Mononuclear cell (primary cell): Measurements from ENCODE around the gene LSS. TPM values are rescaled to one million over a fixed set of nuclear protein-coding genes. Genes with fewer than 3 reads are reported as not detected.
"Not testable (repeated sequence)": the region's sequence is repeated elsewhere in the genome, so short reads cannot be mapped to it uniquely, and the experiment has no call there.

Experiments used
- H3K27me3 ChIP-seq: 2 replicates; pipeline ENCODE4 v1.6.0; 2011; ENCODE audit warnings: low read length, control low read depth; ENCODE audit not compliant: insufficient read depth
- H3K4me1 ChIP-seq: 2 replicates; pipeline ENCODE4 v1.5.1; 2011; ENCODE audit warnings: mild to moderate bottlenecking, low read length, control low read depth; ENCODE audit not compliant: insufficient read depth
- H3K4me3 ChIP-seq: 2 replicates; pipeline ENCODE4 v1.5.1; 2011; ENCODE audit warnings: mild to moderate bottlenecking, low read length, moderate library complexity
- H3K9me3 ChIP-seq: 2 replicates; pipeline ENCODE4 v1.5.1; 2011; ENCODE audit warnings: low read depth, mild to moderate bottlenecking, control low read depth, low read length
- total RNA-seq: library from RNA; depleted of rRNA; stranded (reverse); fragments of >200 nt; gene quantifications from one replicate; pipeline ENCODE4 v1.2.3, GENCODE V29; 2012

The LSS gene
- total RNA-seq, 1 donor, result 9.6 TPM

DNA sequence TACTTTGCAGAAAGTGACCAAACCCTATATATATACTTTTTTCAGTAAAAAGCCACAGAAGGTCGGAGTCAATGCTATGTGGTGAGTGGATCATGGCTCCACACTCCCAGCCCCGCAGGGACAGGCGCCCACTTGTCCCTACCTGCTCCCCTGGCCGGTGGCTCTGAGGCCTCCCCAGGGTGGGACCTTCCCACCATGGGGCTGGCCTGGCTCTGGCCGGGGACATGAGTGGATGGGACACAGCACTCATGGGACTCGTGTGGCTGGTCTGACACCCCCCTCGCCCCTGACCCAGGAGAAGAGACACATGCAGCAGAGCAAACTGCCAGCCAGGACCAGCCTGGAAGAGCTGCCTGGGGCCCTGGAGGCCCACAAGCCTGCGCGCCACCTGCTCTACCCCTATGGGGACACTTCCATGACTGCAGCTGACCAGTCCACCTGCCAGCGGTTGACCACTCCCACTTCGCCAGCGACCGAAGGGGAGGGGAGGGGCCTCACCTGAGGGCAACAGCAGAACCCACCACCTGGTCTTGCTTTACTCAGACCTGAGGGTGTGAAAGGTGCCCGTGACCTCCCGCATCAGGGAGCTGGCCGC lies 46.5 kb downstream of the LSS start:
- Histone ChIP-seq H3K27me3 (no peaks in the 10 kb centered on the region), H3K4me1 (peaks cover 10% of the 10 kb centered on the region), H3K9me3 (no peaks in the 10 kb centered on the region), H3K4me3 (no peak overlapping the region)

DNA sequence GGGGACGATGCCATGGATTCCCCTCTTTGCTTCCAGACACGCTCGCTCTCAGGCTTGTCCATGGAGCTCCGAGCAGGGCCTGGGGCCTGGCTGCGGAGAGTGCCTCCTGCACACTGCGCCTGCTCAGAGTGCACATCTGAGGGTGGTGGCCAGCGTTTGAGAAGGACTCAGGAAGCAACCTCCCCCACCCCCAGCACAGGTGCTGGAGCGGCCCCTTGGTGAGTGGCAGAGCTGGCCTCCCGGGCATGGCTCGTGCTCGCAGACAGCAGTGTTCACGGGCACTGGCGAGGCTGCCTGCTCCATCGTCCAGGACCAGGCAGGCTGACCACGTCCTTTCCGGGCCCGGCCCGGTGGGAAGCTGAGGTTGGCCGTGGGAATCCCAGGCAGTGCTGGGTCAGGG lies 47.1 kb downstream of the LSS start:
- H3K4me3 ChIP-seq, result no peak overlapping the region
- H3K9me3 ChIP-seq, result no peaks in the 10 kb centered on the region
- H3K4me1 ChIP-seq, result peaks cover 10% of the 10 kb centered on the region
- H3K27me3 ChIP-seq, result no peaks in the 10 kb centered on the region

DNA sequence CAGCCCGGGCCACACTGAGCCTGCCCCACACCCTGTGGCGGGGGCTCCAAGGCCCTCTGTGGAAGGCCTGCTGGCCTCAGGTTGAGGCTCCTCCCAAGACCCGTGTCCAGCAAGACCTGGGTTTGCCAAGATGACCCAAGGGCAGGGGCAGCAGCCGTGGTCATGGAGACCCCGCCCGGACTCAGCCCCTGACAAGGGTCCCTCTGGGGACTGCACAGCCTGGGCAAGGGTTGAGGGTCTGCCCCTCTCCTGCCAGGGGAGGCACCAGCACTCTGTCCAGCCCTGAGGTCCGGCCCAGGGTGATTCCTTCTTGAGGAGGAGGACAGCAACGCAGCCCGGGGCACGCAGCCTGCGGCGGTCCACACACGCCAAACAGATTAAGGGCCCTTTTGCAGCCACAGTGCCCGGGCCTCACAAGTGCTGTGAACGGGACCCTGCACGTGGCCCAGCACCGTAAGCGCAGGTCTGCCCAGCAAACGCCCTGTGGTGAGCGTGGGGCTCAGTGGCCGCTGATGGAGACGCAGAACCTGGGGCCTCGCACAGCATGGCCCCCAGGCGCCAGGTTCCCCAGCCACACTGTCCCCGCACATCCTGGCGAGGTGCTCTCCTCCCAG lies 47.7 kb downstream of the LSS start:
- H3K9me3 ChIP-seq, result no peaks in the 10 kb centered on the region
- peaks cover 10% of the 10 kb centered on the region for H3K4me1 ChIP-seq
- no peaks in the 10 kb centered on the region for H3K27me3 ChIP-seq
- no peak overlapping the region for H3K4me3 ChIP-seq

DNA sequence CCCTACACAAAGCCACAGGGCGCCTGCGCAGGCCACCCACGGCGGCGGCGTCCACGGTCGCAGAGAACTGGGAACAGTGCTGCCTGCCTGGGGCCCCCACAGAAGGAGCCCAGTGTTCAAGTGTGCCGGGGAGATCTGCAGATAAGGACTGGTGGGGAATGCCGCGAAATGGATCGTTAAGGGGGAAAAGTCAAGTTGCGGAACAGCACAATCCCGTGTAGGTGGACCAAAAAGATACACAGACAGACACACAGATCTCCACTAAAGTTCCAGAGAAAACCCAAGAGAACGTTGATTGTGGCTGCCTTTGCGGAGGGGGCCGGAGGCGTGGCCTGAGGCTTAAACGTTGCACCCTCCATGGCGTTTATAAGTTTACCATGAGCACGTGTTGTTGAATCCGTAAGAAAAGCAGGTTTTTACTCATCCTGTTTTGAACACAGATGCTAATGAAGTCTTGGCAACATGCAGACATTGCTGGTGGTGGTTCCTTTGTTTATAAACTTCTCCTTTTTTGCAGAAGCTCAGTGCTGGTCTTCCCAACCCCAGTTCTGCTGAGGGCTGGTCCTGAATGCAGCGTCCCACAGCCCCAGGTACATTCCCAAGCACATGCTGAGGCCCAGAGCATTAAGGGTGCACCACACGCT lies 48.4 kb downstream of the LSS start:
- Histone ChIP-seq H3K9me3 (no peaks in the 10 kb centered on the region), H3K27me3 (no peaks in the 10 kb centered on the region), H3K4me3 (no peak overlapping the region), H3K4me1 (peaks cover 10% of the 10 kb centered on the region)

DNA sequence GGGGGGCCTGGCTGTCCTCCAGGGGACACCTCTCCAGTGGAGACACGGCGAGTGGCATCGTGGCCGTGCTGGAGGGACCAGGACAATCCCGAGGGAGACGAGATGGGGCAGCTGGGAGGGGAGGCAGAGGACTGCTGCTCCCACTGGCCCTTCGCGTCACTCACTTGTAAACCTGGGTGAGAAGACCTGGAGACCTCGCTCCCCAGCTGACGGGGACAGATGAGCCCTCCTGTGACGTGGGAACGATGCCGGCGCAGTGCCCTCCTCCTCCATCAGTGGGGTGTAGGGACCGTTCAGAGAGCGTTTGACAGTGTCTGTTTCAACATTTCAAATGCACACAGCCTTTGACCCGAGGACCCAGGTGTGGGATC lies 48.9 kb downstream of the LSS start:
- Histone ChIP-seq H3K4me1 (peaks cover 7% of the 10 kb centered on the region), H3K27me3 (no peaks in the 10 kb centered on the region), H3K4me3 (no peak overlapping the region), H3K9me3 (no peaks in the 10 kb centered on the region)

DNA sequence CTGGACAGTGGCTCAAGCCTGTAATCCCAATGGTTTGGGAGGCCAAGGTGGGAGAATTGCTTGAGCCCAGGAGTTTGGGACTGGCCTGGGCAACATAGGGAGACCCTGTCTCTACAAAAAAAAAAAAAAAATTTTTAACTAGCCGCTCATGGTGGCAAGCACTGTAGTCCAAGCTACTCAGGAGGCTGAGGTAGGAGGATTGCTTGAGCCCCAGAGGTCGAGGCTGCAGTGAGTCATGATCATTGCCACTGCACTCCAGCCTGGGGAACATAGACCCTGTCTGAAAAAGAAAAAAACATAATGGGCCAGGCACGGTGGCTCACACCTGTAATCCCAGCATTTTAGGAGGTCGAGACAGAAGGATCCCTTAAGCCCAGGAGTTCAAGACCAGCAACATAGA lies 49.6 kb downstream of the LSS start:
- Histone ChIP-seq H3K4me3 (no peak overlapping the region), H3K9me3 (no peaks in the 10 kb centered on the region), H3K27me3 (no peaks in the 10 kb centered on the region), H3K4me1 (peaks cover 2% of the 10 kb centered on the region)

DNA sequence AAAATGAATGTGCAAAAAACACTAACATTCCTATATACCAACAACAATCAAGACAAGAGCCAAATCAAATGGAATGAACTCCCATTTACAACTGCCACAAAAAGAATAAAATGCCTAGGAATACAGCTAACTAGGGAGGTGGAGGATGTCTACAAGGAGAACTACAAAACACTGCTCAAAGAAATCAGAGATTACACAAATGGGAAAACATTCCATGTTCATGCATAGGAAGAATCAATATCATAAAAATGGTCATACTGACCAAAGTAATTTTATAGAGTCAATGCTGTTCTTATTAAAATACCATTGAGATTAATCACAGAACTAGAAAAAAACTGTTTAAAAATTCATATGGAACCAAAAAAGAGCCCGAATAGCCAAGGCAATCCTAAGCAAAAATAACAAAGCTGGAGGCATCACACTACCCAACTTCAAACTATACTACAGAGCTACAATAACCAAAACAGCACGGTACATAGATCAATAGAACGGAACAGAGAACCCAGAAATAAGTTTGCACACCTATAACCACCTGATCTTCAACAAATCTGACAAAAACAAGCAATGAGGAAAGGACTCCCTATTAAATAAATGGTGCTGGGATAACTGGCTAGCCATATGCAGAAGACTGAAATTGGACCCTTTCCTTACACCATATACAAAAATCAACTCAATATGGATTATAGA lies 52.0 kb downstream of the LSS start:
- H3K4me1 ChIP-seq, H3K27me3 ChIP-seq, H3K4me3 ChIP-seq, H3K9me3 ChIP-seq: not testable (repeated sequence)

DNA sequence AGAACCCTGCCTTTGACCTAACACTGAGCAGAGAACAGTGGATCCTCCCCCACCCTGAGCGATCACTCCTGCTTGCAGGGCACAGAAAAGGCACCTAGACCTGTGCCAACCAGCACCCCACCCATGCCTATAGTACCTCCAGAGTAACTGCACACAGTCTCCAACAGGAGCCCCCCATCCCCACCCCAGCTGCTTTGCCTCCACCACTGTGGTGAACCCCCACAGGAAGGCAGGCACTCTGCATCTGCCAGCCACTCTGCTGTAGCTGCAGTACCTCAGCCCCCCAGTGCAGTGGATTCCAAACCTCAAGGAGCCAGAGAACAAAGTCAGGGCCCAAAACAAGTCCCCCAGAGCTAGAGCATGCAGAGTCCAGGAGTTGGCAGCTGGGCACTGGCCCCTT lies 55.0 kb downstream of the LSS start:
- Histone ChIP-seq H3K9me3 (no peaks in the 10 kb centered on the region), H3K4me3 (no peak overlapping the region), H3K27me3 (no peaks in the 10 kb centered on the region), H3K4me1 (no peaks in the 10 kb centered on the region)

DNA sequence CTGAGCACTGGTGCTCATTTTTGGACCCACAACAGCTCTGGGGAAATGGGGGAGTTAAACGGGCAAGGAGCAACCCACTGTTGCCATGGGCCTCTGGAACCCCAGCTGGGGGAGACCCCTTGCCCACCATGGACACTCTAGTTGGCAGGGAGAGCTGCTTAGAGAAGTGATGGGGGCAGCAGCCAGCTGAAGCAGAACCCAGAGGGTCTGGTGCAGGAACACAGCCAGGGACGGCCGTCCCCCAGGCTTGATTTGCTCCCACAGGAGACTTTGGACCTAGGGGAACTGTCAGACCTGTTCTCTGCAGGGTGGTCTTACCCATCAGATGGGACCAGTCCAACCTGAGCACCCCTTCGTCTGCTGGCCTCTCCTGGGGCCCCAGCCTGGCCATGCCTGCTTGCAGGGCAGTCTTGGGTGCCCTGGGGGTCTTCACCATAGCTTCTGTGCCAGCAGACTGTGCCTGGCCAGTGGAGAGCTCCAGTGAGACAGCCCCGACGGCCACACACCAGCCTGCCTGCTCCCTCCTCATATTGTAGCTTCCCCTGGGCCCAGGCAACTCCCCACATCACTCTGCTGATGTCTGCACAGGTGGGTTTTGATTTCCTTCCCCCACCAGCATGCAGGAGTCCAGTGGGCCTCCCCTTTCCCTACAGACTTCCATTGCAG lies 55.6 kb downstream of the LSS start:
- no peaks in the 10 kb centered on the region for H3K27me3 ChIP-seq
- no peaks in the 10 kb centered on the region for H3K4me1 ChIP-seq
- no peak overlapping the region for H3K4me3 ChIP-seq
- H3K9me3 ChIP-seq, result no peaks in the 10 kb centered on the region

DNA sequence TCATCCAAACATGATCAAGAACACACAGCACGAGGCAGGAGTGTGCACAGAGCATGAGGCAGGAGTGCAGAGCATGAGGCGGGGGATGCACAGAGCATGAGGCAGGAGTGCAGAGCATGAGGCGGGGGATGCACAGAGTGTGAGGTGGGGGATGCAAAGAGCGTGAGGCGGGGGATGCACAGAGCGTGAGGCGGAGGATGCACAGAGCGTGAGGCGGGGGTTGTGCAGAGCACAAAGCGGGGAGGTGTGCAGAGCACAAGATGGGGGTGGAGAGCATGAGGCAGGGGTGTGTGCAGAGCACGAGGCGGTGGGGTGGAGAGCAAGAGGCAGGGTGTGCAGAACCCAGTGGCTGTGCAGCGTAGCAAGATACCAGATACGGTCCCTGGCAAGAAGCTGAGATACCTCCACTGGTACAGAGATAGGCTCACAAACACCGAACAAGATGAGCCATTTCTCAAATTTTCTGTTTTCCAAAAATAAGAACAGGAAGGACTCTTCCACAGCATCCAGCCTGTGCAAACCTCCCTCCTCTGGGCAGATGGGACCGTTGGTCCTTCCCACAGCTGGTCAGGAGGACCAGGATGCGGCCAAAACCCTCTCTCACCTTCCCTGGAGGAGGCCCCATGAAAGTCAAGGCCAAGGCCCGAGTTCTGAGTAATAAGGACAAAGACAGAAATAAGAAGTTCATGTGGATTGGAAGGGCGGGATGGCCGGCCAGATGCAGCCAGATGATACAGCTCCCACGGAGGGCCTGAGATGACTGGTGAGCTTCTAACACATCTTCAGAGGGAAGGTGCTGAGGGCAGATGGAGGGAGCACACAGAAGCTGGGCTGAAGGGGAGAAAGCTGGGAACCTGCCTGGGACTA lies 56.3 kb downstream of the LSS start:
- Histone ChIP-seq H3K4me1 (no peaks in the 10 kb centered on the region), H3K27me3 (no peaks in the 10 kb centered on the region), H3K9me3 (no peaks in the 10 kb centered on the region)

DNA sequence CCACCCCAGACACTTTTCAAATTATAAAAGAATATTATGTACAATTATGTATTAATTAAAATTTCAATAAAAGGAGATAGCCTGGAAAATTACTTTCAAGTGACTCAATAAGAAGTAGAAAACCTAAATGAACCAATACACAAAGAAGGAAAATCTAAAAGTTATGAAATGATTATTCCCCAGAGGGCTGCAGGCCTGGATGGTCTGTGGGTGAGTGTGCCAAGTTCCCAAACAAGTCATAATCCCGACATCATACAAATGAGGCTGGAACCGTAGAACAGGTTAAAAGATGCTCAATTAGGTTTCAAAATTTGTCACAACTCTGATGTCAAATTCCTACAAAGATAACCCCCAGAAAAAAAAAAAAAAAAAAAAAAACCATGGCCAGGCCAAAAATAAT lies 57.0 kb downstream of the LSS start:
- Histone ChIP-seq H3K4me1 (no peaks in the 10 kb centered on the region), H3K27me3 (no peaks in the 10 kb centered on the region), H3K4me3 (no peak overlapping the region), H3K9me3 (no peaks in the 10 kb centered on the region)

More for the DNA sequence above, 56.3 kb downstream of the LSS start:
- H3K4me3 ChIP-seq, result no peak overlapping the region

DNA sequence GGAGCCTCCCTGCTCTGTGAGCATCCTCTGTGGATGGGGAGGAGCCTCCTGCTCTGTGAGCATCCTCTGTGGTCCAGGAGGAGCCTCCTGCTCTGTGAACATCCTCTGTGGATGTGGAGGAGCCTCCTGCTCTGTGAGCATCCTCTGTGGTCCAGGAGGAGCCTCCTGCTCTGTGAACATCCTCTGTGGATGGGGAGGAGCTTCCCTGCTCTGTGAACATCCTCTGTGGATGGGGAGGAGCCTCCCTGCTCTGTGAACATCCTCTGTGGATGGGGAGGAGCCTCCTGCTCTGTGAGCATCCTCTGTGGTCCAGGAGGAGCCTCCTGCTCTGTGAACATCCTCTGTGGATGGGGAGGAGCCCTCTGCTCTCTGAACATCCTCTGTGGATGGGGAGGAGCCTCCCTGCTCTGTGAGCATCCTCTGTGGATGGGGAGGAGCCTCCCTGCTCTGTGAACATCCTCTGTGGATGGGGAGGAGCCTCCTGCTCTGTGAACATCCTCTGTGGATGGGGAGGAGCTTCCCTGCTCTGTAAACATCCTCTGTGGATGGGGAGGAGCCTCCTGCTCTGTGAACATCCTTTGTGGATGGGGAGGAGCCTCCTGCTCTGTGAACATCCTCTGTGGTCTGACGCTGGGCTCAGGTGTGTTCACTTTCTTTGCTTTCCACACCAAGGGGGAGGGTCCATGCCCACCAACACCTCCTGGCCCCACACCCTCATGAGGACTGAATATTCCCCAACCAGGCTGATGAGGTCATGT lies 58.0 kb downstream of the LSS start:
- H3K27me3 ChIP-seq, H3K4me3 ChIP-seq, H3K4me1 ChIP-seq, H3K9me3 ChIP-seq: not testable (repeated sequence)

DNA sequence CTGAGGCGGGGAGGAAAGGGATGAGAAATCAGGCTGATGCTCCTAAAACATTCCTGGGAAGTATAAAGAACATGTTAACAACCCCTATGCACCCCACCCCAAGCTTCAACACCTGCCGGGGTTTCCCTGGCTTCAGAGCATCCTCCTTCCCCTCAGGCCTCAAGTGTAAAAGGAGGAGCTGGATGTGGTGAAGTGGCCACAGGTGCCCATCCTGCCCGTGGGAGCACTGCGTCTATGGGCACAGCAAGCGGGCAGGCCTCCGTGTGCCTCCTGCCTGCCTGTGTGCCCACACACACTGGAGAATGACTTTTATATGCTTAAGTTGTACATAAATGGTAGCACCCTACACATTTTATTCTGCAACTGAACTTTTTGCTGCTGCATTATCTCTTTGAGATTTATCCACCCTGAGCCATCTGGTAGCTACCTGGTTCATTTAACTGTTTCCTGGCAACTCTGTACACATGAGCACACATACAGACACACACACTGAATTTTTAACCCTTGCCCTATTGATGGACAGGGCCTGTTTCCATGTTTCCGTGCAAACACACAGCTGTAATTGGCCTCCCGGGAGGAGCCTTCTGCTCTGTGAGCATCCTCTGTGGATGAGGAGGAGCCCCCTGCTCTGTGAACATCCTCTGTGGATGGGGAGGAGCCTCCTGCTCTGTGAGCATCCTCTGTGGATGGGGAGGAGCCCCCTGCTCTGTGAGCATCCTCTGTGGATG lies 59.8 kb downstream of the LSS start:
- H3K27me3 ChIP-seq, result no peaks in the 10 kb centered on the region
- no peaks in the 10 kb centered on the region for H3K4me1 ChIP-seq
- no peak overlapping the region for H3K4me3 ChIP-seq
- H3K9me3 ChIP-seq, result no peaks in the 10 kb centered on the region
